Right atrium auricular region (tissue), 2 donors: ENCODE data around the gene EPHB2. TPM values are rescaled to one million over a fixed set of nuclear protein-coding genes. Genes with fewer than 3 reads are reported as not detected.

Source experiments
- DNase-seq: peaks from one replicate; pipeline ENCODE4 v3.0.0-alpha.2; 2019; ENCODE audit warnings: low spot score
- H3K27ac ChIP-seq, 2 donors: fragments of 200-600 bp; sonication (generic); 1 replicate in 1 of 2; 2 replicates in 1 of 2; pipeline ENCODE4 v1.5.1; 2016 to 2019
- H3K27me3 ChIP-seq, 2 donors: fragments of 200-600 bp; sonication (generic); one replicate each; pipeline versions ENCODE4 v1.5.1 to v1.6.0; 2017 to 2019
- H3K36me3 ChIP-seq: fragments of 200-600 bp; sonication (generic); one replicate; pipeline ENCODE4 v1.5.1; 2016
- H3K4me1 ChIP-seq, 2 donors: fragments of 200-600 bp; sonication (generic); one replicate each; pipeline versions ENCODE4 v1.5.1 to v1.6.0; 2017 to 2019
- H3K4me3 ChIP-seq, 2 donors: fragments of 200-600 bp; sonication (generic); 1 replicate in 1 of 2; 2 replicates in 1 of 2; pipeline ENCODE4 v1.5.1; 2017 to 2019; ENCODE audit warnings: mild to moderate bottlenecking in 1 of 2, moderate library complexity in 1 of 2
- H3K9me3 ChIP-seq, 2 donors: fragments of 200-600 bp; sonication (generic); one replicate each; pipeline ENCODE4 v1.5.1; 2019
- total RNA-seq, 2 donors: library from RNA; depleted of rRNA; stranded (reverse); fragments of >200 nt; gene quantifications; one replicate each; pipeline ENCODE4 v1.1.0, GENCODE V29; 2016
- TF ChIP-seq, protein P1 (sequence below), 2 donors: fragments of 200-600 bp; sonication (generic); IDR thresholded peaks; one replicate each; pipeline ENCODE4 v1.5.1; 2019; ENCODE audit warnings: antibody characterized with exemption in 2 of 2

Gene EPHB2
- total RNA-seq, 2 donors from 2014 or later: 1.8 to 2.6 TPM

DNA sequence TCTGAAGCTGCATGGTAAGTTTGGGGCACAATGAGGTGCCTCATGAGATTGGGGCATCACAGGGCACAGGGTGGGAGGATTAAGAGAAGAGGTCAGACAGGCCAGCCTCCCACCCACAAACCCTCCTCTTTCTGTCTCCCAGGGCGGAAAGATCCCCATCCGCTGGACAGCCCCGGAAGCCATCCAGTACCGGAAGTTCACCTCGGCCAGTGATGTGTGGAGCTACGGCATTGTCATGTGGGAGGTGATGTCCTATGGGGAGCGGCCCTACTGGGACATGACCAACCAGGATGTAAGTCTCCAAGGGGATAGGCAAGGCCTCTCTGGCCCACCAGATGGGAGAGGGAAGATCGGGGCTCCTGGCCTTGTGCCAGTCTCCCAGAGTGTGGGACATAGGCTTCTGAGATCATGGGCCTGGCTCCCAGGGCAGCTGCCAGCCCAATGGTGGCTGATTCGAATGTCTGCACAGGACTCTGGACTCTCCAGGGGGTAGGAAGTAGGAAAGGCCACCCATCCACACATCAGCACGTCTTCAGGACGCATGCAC, 198.3 kb downstream of the EPHB2 start:
- Histone ChIP-seq H3K36me3 (no peaks in the 10 kb centered on the region), H3K27ac (no peak overlapping the region), H3K4me3 (no peak overlapping the region), H3K9me3 (no peaks in the 10 kb centered on the region), H3K27me3 (no peaks in the 10 kb centered on the region), H3K4me1 (no peaks in the 10 kb centered on the region)
- DNase-seq: no peak
- TF ChIP-seq, protein P1, sequence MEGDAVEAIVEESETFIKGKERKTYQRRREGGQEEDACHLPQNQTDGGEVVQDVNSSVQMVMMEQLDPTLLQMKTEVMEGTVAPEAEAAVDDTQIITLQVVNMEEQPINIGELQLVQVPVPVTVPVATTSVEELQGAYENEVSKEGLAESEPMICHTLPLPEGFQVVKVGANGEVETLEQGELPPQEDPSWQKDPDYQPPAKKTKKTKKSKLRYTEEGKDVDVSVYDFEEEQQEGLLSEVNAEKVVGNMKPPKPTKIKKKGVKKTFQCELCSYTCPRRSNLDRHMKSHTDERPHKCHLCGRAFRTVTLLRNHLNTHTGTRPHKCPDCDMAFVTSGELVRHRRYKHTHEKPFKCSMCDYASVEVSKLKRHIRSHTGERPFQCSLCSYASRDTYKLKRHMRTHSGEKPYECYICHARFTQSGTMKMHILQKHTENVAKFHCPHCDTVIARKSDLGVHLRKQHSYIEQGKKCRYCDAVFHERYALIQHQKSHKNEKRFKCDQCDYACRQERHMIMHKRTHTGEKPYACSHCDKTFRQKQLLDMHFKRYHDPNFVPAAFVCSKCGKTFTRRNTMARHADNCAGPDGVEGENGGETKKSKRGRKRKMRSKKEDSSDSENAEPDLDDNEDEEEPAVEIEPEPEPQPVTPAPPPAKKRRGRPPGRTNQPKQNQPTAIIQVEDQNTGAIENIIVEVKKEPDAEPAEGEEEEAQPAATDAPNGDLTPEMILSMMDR (IDR thresholded peaks at IDR 0.05): no peak

DNA sequence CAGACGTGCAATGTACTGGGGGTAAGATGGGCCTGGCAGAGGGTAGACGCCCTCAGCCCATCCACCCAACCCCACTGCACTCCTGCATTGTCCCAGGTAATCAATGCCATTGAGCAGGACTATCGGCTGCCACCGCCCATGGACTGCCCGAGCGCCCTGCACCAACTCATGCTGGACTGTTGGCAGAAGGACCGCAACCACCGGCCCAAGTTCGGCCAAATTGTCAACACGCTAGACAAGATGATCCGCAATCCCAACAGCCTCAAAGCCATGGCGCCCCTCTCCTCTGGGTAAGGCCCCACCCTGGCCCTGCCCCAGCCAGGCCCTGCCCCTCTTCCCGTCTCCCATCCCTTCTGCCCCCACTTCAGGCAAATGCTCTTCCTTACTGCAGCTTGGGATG, 199.6 kb downstream of the EPHB2 start:
- TF ChIP-seq, protein P1 (IDR thresholded peaks at IDR 0.05): no peak
- no peak for DNase-seq
- Histone ChIP-seq H3K27ac (no peak overlapping the region), H3K36me3 (no peaks in the 10 kb centered on the region), H3K4me1 (no peaks in the 10 kb centered on the region), H3K27me3 (no peaks in the 10 kb centered on the region), H3K4me3 (no peak overlapping the region), H3K9me3 (no peaks in the 10 kb centered on the region)

DNA sequence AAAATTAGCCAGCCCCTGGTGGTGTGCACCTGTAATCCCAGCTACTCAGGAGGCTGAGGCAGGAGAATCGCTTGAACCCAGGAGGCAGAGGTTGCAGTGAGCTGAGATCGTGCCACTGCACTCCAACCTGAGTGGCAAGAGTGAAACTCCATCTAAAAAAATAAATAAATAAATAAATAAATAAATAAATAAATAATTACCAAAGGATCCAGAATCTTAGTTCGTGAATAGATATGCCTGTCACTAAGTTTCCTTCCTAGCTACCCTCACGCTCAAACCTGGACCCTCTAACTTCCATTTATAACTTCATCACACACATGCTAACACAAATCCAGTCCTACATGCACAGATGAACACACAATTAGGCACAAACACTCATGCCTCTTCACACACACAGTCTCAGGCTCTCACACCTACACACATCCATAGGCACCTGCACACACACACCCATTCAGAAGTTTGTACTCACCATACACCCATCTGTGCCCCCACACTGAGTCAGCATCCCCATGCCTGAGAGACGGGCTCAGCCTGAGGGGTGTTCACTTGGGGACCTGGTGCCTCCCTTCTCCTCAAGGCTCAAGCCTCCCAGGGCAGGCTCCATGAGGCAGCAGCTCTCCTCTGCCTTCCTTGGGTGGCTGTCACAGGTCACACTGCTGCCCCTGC, 200.5 kb downstream of the EPHB2 start:
- no peaks in the 10 kb centered on the region for H3K9me3 ChIP-seq
- no peak overlapping the region for H3K4me3 ChIP-seq
- peaks cover 0 to 3% of the 10 kb centered on the region in 2 donors for H3K4me1 ChIP-seq
- no peak for DNase-seq
- TF ChIP-seq, protein P1 (IDR thresholded peaks at IDR 0.05): no peak
- no peak overlapping the region for H3K27ac ChIP-seq
- no peaks in the 10 kb centered on the region for H3K36me3 ChIP-seq
- H3K27me3 ChIP-seq: no peaks in the 10 kb centered on the region

DNA sequence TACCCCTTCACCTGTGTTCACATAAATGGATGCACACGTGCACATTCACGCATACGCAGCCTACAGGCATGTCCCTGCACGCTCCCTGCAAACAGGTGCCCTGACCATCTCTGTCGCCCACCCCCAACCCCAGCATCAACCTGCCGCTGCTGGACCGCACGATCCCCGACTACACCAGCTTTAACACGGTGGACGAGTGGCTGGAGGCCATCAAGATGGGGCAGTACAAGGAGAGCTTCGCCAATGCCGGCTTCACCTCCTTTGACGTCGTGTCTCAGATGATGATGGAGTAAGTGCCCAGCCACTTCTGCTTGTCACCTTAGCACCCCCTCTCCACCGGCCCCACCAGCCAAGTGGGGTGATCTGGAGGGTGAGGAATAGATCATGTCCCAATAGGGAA, 201.7 kb downstream of the EPHB2 start:
- no peaks in the 10 kb centered on the region for H3K9me3 ChIP-seq
- TF ChIP-seq, protein P1 (IDR thresholded peaks at IDR 0.05): no peak
- peaks cover 0 to 8% of the 10 kb centered on the region in 2 donors for H3K4me1 ChIP-seq
- no peak for DNase-seq
- H3K27me3 ChIP-seq: no peaks in the 10 kb centered on the region
- no peaks in the 10 kb centered on the region for H3K36me3 ChIP-seq
- H3K27ac ChIP-seq: no peak overlapping the region
- H3K4me3 ChIP-seq: no peak overlapping the region

DNA sequence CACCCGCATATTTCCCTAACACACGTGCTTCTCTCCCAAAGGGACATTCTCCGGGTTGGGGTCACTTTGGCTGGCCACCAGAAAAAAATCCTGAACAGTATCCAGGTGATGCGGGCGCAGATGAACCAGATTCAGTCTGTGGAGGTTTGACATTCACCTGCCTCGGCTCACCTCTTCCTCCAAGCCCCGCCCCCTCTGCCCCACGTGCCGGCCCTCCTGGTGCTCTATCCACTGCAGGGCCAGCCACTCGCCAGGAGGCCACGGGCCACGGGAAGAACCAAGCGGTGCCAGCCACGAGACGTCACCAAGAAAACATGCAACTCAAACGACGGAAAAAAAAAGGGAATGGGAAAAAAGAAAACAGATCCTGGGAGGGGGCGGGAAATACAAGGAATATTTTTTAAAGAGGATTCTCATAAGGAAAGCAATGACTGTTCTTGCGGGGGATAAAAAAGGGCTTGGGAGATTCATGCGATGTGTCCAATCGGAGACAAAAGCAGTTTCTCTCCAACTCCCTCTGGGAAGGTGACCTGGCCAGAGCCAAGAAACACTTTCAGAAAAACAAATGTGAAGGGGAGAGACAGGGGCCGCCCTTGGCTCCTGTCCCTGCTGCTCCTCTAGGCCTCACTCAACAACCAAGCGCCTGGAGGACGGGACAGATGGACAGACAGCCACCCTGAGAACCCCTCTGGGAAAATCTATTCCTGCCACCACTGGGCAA, 202.9 kb downstream of the EPHB2 start:
- no peak for DNase-seq
- Histone ChIP-seq H3K27ac (no peak overlapping the region), H3K9me3 (no peaks in the 10 kb centered on the region), H3K36me3 (no peaks in the 10 kb centered on the region), H3K4me1 (peaks cover 0 to 8% of the 10 kb centered on the region in 2 donors), H3K27me3 (no peaks in the 10 kb centered on the region), H3K4me3 (no peak overlapping the region)
- TF ChIP-seq, protein P1 (IDR thresholded peaks at IDR 0.05): no peak
